ENCODE results near the gene OPN1MW.
"Not testable (repeated sequence)": the region's sequence is repeated elsewhere in the genome, so short reads cannot be mapped to it uniquely, and the experiment has no call there.

OPN1MW gene

GRCh38 chrX:154233620-154234019 is 51.2 kb downstream of the OPN1MW start:
- H3K36me3 ChIP-seq (replicated peaks); H3K4me1 ChIP-seq; H3K4me3 ChIP-seq; H3K27me3 ChIP-seq (ENCODE audit: low read depth); DNase-seq (ENCODE audit: low spot score in 2 of 2); H3K9me3 ChIP-seq; in situ Hi-C loops (cut with MboI; ENCODE audit: low sequenced_read_pairs): not testable (repeated sequence)

GRCh38 chrX:154238939-154239559 is 56.7 kb downstream of the OPN1MW start:
- peak in 1 of 2 experiments; percentile 6 for DNase-seq (ENCODE audit: low spot score in 2 of 2)

DNA sequence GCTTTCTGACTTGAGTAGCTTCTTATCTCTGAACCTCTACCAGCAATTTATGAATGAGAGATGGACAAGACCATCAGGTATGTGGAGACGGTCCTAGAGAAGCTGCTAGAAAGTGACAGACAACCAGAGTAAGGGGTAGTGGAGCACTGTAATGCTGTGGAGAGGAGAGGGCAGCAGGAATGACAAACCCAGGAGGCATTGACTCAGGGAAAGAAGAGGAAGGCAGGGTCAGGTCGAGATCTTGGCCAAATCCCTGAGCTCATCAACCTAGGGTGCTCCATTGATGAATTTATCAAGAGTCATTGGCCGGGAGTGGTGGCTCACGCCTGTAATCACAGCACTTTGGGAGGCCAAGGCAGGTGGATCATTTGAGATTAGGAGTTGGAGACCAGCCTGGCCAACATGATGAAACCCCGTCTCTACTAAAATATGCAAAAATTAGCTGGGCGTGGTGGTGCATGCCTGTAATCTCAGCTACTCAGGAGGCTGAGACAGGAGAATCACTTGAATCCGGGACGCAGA is 57.6 kb downstream of the OPN1MW start:
- H3K36me3 ChIP-seq (replicated peaks); H3K9me3 ChIP-seq; H3K4me3 ChIP-seq; DNase-seq (ENCODE audit: low spot score in 2 of 2); H3K27me3 ChIP-seq (ENCODE audit: low read depth); H3K4me1 ChIP-seq; in situ Hi-C loops (cut with MboI; ENCODE audit: low sequenced_read_pairs): not testable (repeated sequence)

More at GRCh38 chrX:154238939-154239559, 56.7 kb downstream of the OPN1MW start:
- H3K9me3 ChIP-seq; H3K4me1 ChIP-seq; H3K4me3 ChIP-seq; in situ Hi-C loops (cut with MboI; ENCODE audit: low sequenced_read_pairs); H3K36me3 ChIP-seq (replicated peaks); H3K27me3 ChIP-seq (ENCODE audit: low read depth): not testable (repeated sequence)
